Measurements from ENCODE around the gene SHROOM4.

Gene SHROOM4

DNA sequence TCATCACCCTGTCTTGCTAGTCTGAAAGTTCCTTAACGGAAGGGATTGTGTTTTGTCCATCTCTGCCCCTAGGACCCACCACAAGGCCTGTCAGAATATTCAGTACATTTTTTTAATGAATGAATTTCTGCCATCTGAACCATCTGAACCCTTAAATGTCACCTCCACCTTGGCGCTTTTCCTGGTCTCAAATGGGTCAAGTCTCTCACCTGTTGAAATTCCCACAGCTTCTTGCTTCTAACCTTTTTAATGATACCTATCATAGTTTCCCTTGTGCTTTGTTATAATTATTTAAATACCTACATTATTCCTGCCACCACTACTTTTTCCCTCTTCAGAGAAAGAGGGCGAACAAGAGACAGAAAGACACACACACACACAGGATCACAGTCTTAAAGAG is 48.0 kb downstream of the SHROOM4 start:
- Mint-ChIP-seq H3K9me3 (no peaks in the 10 kb centered on the region), H3K36me3 (no peaks in the 10 kb centered on the region), H3K27me3 (peaks cover 5% of the 10 kb centered on the region), H3K4me3 (no peak overlapping the region), H3K27ac (no peak overlapping the region), H3K4me1 (no peaks in the 10 kb centered on the region)
- ATAC-seq (ENCODE audit: low read depth), result no peak
- no peak for DNase-seq (ENCODE audit: low spot score in 2 of 2)

DNA sequence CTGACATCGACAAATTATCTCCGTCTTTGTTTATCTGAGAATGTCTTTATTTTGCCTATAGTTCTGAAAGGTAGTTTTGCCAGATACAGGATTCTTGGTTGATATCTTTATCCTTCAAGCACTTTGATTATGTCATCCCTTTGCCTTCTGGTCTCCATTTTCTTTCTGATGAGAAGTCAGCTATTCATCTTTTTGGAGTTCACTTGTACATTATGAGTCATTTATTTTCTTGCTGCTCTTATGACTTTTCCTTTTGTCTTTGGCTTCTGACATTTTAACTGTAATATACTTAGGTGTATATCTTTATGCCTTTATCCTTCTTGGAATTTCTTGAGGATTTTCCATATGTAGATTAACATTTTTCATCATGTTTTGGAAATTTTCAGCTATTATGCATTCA is 51.4 kb downstream of the SHROOM4 start:
- no peaks in the 10 kb centered on the region for H3K4me1 Mint-ChIP-seq
- no peaks in the 10 kb centered on the region for H3K9me3 Mint-ChIP-seq
- peaks cover 3% of the 10 kb centered on the region for H3K27me3 Mint-ChIP-seq
- no peaks in the 10 kb centered on the region for H3K36me3 Mint-ChIP-seq
- ATAC-seq (ENCODE audit: low read depth) (no peak), DNase-seq (ENCODE audit: low spot score in 2 of 2) (no peak)
- H3K27ac Mint-ChIP-seq, result no peak overlapping the region
- H3K4me3 Mint-ChIP-seq, result no peak overlapping the region

DNA sequence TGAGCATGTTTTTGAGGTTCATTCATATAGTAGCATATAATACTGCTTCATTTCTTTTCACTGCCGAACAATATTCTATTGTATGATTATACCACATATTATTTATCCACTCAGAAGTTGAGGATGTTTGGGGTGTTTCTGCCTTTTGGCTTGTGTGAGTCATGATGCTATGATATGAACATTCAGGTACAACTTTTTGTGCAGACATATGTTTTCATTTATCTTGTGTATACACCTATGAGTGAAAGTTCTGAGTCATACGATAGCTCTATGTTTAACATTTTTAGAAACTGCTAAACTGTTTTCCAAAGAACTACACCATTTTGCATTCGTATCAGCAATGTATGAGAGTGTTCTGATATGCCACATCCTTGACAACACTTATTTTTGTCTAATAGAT is 57.7 kb downstream of the SHROOM4 start:
- Mint-ChIP-seq H3K4me3 (no peak overlapping the region), H3K4me1 (no peaks in the 10 kb centered on the region), H3K27me3 (peaks cover 3% of the 10 kb centered on the region), H3K9me3 (no peaks in the 10 kb centered on the region), H3K36me3 (no peaks in the 10 kb centered on the region), H3K27ac (no peak overlapping the region)
- DNase-seq (ENCODE audit: low spot score in 2 of 2) (no peak), ATAC-seq (ENCODE audit: low read depth) (no peak)

DNA sequence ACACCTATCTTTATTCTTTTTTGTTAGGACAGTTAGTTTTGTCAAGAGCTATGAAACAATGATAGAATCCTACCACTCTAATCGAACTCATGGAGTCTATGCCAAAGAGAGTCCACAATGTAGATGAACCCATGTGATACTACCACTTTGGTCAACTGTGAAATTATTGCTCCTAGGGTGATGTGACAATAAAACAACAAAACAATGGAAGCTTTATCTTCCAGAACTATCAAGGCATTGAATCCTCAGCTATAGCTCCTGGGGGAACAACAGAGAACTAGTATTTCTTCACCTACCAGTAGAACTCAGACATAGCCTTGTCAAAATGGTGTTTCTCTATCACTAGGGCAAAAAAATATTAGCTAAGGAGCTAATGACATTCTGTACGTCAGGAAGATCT is 62.9 kb downstream of the SHROOM4 start:
- no peaks in the 10 kb centered on the region for H3K4me1 Mint-ChIP-seq
- peaks cover 3% of the 10 kb centered on the region for H3K27me3 Mint-ChIP-seq
- H3K27ac Mint-ChIP-seq, result no peak overlapping the region

DNA sequence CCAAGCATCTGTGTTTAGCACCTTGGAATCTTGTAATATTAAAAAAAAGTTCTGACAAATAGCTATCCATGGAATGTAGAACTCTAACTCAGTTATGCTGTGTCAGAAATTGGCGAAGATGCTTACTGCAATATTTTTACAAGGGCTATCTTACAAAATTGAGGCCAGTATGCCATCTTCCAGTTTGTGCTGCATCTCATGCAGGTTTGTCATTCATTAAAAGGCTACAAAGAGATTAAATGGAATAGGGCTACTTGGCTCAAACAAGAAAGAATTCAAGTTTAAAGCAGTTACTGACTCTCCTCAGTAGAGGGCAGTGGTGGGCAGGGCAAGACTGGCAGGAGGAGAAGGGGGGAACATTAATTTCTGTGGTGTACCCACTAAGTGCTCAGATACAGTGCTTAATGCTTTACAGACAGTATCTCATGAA is 66.5 kb downstream of the SHROOM4 start:
- no peak for DNase-seq (ENCODE audit: low spot score in 2 of 2)
- H3K27me3 Mint-ChIP-seq, result peaks cover 1% of the 10 kb centered on the region

More for the DNA sequence above, 62.9 kb downstream of the SHROOM4 start:
- Mint-ChIP-seq H3K4me3 (no peak overlapping the region), H3K9me3 (no peaks in the 10 kb centered on the region), H3K36me3 (no peaks in the 10 kb centered on the region)
- DNase-seq (ENCODE audit: low spot score in 2 of 2) (no peak), ATAC-seq (ENCODE audit: low read depth) (no peak)

DNA sequence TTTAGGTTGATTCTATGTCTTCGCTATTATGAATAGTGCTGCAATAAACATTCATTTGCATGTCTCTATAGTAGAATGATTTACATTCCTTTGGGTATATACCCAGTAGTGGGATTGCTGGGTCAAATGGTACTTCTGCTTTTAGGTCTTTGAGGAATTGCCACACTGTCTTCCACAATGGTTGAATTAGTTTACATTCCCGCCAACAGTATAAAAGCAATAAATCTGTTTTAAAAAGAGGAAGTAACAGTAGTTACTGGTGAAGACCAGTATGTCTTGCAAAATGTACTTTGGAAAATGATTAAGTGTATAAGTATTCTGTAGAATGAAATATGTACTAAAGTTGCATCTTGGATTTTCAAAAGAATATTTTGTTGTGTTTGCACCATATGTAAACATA is 77.3 kb downstream of the SHROOM4 start:
- Mint-ChIP-seq H3K36me3 (no peaks in the 10 kb centered on the region), H3K9me3 (no peaks in the 10 kb centered on the region), H3K27ac (no peak overlapping the region), H3K4me1 (no peaks in the 10 kb centered on the region), H3K27me3 (no peaks in the 10 kb centered on the region), H3K4me3 (no peak overlapping the region)
- DNase-seq (ENCODE audit: low spot score in 2 of 2), result no peak
- ATAC-seq (ENCODE audit: low read depth), result no peak

More for the DNA sequence above, 66.5 kb downstream of the SHROOM4 start:
- H3K4me3 Mint-ChIP-seq, result no peak overlapping the region
- H3K9me3 Mint-ChIP-seq, result no peaks in the 10 kb centered on the region
- no peaks in the 10 kb centered on the region for H3K36me3 Mint-ChIP-seq
- H3K4me1 Mint-ChIP-seq, result no peaks in the 10 kb centered on the region
- H3K27ac Mint-ChIP-seq, result no peak overlapping the region
- no peak for ATAC-seq (ENCODE audit: low read depth)

DNA sequence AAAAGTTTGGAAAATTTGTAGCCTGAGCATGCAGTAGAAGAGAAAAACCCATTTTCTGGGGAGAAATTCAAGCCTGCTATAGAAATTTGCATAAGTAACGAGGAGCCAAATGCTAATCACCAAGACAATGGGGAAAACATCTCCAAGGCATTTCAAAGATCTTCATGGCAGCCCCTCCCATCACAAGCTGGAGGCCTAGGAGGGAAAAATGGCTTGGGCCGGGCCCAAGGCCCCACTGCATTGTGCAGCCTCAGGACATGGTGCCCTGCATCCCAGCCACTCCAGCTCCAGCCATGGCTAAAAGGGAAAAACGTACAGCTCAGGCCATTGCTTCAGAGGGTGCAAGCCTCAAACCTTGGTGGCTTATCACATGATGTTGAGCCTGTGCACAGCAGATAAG is 87.7 kb downstream of the SHROOM4 start:
- no peak for ATAC-seq (ENCODE audit: low read depth)

DNA sequence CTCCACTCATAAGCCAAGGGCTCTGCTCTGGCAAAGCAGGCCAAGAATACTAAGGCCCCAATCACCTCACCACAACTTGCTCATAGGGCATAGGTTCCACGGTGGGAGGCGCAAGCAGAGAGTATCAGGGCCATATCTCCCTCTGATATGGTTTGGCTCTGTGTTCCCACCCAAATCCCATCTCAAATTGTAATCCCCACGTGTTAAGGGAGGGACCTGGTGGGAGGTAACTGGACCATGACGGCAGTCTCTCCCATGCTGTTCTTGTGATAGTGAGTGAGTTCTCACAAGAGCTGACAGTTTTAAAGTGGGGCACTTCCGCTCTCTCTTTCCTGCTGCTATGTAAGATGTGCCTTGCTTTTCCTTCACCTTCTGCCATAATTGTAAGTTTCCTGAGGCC is 88.7 kb downstream of the SHROOM4 start:
- DNase-seq (ENCODE audit: low spot score in 2 of 2) (no peak), ATAC-seq (ENCODE audit: low read depth) (no peak)

More for the DNA sequence above, 87.7 kb downstream of the SHROOM4 start:
- Mint-ChIP-seq H3K27ac (no peak overlapping the region), H3K9me3 (no peaks in the 10 kb centered on the region), H3K4me3 (no peak overlapping the region), H3K36me3 (no peaks in the 10 kb centered on the region), H3K4me1 (no peaks in the 10 kb centered on the region), H3K27me3 (peaks cover 3% of the 10 kb centered on the region)
- DNase-seq (ENCODE audit: low spot score in 2 of 2), result no peak

DNA sequence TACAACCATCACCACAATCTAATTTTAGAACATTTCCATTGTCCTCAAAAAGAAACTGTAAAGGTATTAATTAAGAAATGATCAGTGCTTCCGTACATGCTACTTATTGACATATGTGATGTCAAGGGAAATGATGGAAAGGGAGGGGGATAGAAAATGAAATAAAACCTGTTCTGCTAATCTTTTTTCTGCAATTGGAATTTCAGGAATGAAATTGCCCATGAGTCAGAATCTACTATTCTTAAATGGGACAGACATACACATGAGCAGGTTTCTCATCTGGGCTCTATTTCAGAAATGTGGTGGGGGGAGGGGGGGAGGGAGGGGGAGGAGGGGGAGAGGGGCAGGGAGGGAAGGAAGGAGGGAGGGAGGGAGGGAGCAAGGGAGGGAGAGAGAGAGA is 91.0 kb downstream of the SHROOM4 start:
- Mint-ChIP-seq H3K27ac (no peak overlapping the region), H3K4me3 (no peak overlapping the region), H3K9me3 (no peaks in the 10 kb centered on the region), H3K27me3 (peaks cover 3% of the 10 kb centered on the region), H3K4me1 (no peaks in the 10 kb centered on the region), H3K36me3 (no peaks in the 10 kb centered on the region)
- DNase-seq (ENCODE audit: low spot score in 2 of 2), result no peak
- ATAC-seq (ENCODE audit: low read depth), result no peak

More for the DNA sequence above, 88.7 kb downstream of the SHROOM4 start:
- Mint-ChIP-seq H3K36me3 (no peaks in the 10 kb centered on the region), H3K27me3 (peaks cover 3% of the 10 kb centered on the region), H3K27ac (no peak overlapping the region), H3K4me1 (no peaks in the 10 kb centered on the region), H3K9me3 (no peaks in the 10 kb centered on the region), H3K4me3 (no peak overlapping the region)

DNA sequence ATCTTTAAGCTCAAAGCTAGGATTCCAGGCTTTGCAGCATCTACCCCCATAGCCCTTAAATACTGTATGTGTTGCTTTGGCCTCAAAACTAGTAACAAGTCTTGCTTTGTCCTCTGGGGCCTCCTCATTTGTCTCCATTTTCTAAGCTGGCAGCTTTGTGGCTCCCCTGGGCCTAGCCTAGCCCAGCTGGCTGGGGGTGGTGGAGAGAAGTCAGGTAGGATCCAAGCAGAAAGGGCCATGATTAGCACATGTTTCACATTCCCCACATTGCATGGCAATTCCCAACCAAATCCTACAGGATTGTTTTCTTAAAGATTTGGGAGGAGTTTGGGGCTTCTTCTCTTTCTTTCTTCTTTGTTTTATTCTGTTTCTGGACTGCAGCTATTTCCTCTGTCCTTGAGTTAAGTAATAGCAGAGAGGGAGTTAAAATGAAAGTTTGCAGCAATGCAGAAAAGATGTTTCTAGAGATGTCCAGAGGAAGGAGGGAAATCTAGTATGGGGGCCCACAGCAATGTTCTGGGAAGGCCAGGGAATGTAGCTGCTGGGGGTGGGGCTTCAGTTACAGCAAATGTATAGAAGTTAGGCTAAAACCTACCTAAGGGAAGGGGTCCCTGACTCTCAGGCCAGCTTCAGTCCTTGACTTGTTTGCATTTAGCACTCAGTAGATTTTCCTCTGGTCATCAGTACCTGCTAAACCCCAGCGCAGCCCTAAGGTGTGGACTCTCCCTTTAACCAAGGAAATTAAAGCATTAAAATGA is 92.1 kb downstream of the SHROOM4 start:
- H3K4me1 Mint-ChIP-seq, result no peaks in the 10 kb centered on the region
- H3K9me3 Mint-ChIP-seq, result no peaks in the 10 kb centered on the region
- no peak for ATAC-seq (ENCODE audit: low read depth)
- H3K27ac Mint-ChIP-seq, result no peak overlapping the region
- H3K4me3 Mint-ChIP-seq, result no peak overlapping the region
- H3K36me3 Mint-ChIP-seq, result no peaks in the 10 kb centered on the region
- no peak for DNase-seq (ENCODE audit: low spot score in 2 of 2)
- H3K27me3 Mint-ChIP-seq, result peaks cover 3% of the 10 kb centered on the region

DNA sequence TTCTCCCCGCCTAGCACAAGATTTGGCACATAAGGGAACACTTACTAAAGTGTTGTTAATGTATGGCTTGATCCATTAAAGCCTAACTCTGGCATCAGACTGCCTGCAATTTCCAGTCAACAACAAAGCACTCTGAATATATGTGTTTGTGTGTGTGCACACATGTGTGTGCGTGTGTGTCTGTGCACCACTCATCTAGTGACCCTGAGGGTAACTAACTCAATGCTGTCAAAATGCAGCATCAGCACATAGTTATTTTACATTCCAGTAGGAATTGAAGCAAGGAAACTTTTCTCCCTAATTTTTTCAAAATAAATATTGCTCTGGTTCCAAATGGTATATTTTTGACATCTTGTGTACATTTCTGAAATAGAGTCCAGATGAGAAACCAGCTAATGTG is 94.4 kb downstream of the SHROOM4 start:
- no peak for ATAC-seq (ENCODE audit: low read depth)
- no peaks in the 10 kb centered on the region for H3K4me1 Mint-ChIP-seq
- H3K27ac Mint-ChIP-seq, result no peak overlapping the region
- no peaks in the 10 kb centered on the region for H3K36me3 Mint-ChIP-seq
- no peaks in the 10 kb centered on the region for H3K27me3 Mint-ChIP-seq
- H3K9me3 Mint-ChIP-seq, result no peaks in the 10 kb centered on the region
- DNase-seq (ENCODE audit: low spot score in 2 of 2), result no peak
- H3K4me3 Mint-ChIP-seq, result no peak overlapping the region

DNA sequence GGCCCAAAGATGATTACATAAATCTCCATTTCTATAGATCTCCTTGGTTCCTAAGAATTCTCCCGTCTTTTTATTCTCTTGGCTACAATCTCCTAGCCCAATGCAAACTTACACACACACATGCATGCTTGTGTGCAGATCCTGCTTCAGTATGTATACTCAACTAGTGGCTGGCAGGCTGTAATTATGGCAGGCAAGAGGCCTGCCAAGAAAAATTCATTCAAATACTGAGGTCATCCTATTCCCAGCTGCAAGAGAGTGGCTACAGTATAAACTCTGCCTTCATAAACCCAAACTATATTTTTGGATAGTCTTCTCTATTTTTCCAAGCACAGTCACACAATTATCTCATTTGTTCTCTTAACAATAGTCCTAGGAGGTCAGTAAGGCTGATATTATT is 95.2 kb downstream of the SHROOM4 start:
- no peaks in the 10 kb centered on the region for H3K27me3 Mint-ChIP-seq
- ATAC-seq (ENCODE audit: low read depth), result no peak
- no peak for DNase-seq (ENCODE audit: low spot score in 2 of 2)
- no peaks in the 10 kb centered on the region for H3K36me3 Mint-ChIP-seq
- H3K27ac Mint-ChIP-seq, result no peak overlapping the region
- H3K9me3 Mint-ChIP-seq, result no peaks in the 10 kb centered on the region
- no peaks in the 10 kb centered on the region for H3K4me1 Mint-ChIP-seq
- H3K4me3 Mint-ChIP-seq, result no peak overlapping the region

DNA sequence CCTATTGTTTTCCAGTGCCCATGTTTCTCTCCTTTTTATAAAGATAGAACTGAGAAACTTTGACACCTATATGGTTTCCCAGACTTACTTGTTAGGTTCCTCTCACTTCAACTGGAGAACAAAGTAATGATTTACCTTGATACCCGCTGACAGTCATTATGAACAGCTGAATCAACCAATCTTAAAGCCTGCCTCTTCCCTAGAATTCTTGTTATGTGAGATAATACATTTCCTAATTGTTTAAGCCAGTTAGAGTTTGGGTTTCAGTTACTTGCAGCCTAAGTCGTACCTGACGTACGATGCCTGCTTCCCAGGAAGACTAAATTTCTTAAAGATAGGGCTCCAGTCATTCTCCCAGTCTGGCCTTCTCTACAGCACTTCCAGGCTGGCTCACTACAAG is 97.3 kb downstream of the SHROOM4 start:
- no peak for ATAC-seq (ENCODE audit: low read depth)
- no peak overlapping the region for H3K4me3 Mint-ChIP-seq
- no peaks in the 10 kb centered on the region for H3K4me1 Mint-ChIP-seq
- no peak for DNase-seq (ENCODE audit: low spot score in 2 of 2)
- H3K27me3 Mint-ChIP-seq, result no peaks in the 10 kb centered on the region
- no peak overlapping the region for H3K27ac Mint-ChIP-seq
- no peaks in the 10 kb centered on the region for H3K36me3 Mint-ChIP-seq
- no peaks in the 10 kb centered on the region for H3K9me3 Mint-ChIP-seq

DNA sequence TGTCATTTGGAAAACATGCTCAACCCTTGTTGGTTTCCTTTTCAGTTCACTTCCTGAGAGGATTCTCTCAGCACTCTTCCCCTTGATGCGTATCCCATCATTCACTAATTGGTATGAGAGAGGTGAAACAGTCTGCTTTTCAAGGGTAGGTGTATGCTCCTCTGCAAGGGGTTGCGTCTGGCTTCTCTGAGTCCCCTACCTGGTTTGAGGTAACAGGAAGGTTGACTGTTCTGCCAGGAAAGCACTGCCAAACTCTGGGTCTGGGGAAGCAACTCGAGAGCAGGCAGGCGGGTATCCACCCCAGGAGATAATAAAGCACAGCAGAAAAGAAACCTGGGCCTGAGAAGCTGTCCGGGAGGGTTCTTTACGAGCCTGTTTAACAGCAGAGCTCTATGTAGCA is 101.2 kb downstream of the SHROOM4 start:
- no peaks in the 10 kb centered on the region for H3K4me1 Mint-ChIP-seq
- H3K9me3 Mint-ChIP-seq, result no peaks in the 10 kb centered on the region
- DNase-seq (ENCODE audit: low spot score in 2 of 2) (no peak), ATAC-seq (ENCODE audit: low read depth) (no peak)
- no peak overlapping the region for H3K27ac Mint-ChIP-seq
- H3K27me3 Mint-ChIP-seq, result no peaks in the 10 kb centered on the region
- H3K4me3 Mint-ChIP-seq, result no peak overlapping the region
- H3K36me3 Mint-ChIP-seq, result no peaks in the 10 kb centered on the region

DNA sequence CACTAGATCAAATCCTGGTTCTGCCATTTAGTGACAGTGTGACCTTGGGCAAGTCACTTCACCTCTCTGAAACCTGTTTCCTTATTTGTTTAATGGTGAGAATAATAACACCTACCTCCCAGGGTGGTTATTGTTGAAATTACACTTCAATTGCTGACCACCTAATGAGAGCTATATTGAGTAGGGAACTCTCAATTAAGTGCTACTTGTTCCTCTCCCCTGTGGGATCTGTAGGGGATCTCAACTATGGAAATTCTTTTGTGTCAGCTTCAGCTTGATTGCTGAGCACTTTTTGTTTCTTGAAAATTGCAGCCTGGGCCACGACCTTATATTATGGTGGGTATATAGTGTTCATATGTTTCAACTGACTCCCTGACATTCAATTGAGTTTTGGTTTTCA is 102.1 kb downstream of the SHROOM4 start:
- no peaks in the 10 kb centered on the region for H3K27me3 Mint-ChIP-seq
- H3K4me3 Mint-ChIP-seq, result no peak overlapping the region
- DNase-seq (ENCODE audit: low spot score in 2 of 2) (no peak), ATAC-seq (ENCODE audit: low read depth) (no peak)
- H3K27ac Mint-ChIP-seq, result no peak overlapping the region
- H3K4me1 Mint-ChIP-seq, result no peaks in the 10 kb centered on the region
- no peaks in the 10 kb centered on the region for H3K9me3 Mint-ChIP-seq
- H3K36me3 Mint-ChIP-seq, result no peaks in the 10 kb centered on the region

All from memory B cell (primary cell).